Upper lobe of left lung (tissue), 6 donors: ENCODE measurements around the gene LIPM. TPM values are rescaled to one million over a fixed set of nuclear protein-coding genes. Genes with fewer than 3 reads are reported as not detected.

ENCODE experiments used
- ATAC-seq, 2 donors: fragments of 200-7000 bp; cut with Tn5 transposase; one replicate each; pipeline ENCODE4 v1.9.1; 2022; ENCODE audit warnings: mild to moderate bottlenecking in 2 of 2, moderate library complexity in 2 of 2; ENCODE audit not compliant: low FRiP score in 2 of 2
- DNase-seq, 2 donors: peaks; one replicate each; pipeline ENCODE4 v3.0.0-alpha.2; 2019 to 2020
- H3K27ac ChIP-seq, 4 donors: fragments of 200-600 bp; sonication (generic); one replicate each; pipeline ENCODE4 v1.5.1; 2016 to 2019
- H3K27me3 ChIP-seq, 4 donors: fragments of 200-600 bp; sonication (generic); one replicate each; pipeline ENCODE4 v1.5.1; 2017 to 2019
- H3K36me3 ChIP-seq, 4 donors: fragments of 200-600 bp; sonication (generic); one replicate each; pipeline ENCODE4 v1.5.1; 2016 to 2019
- H3K4me1 ChIP-seq, 4 donors: fragments of 200-600 bp; sonication (generic); one replicate each; pipeline ENCODE4 v1.5.1; 2018 to 2019
- H3K4me3 ChIP-seq, 4 donors: fragments of 200-600 bp; sonication (generic); one replicate each; pipeline ENCODE4 v1.5.1; 2017 to 2019; ENCODE audit warnings: mild to moderate bottlenecking in 2 of 4, moderate library complexity in 1 of 4
- H3K9me3 ChIP-seq, 4 donors: fragments of 200-600 bp; sonication (generic); one replicate each; pipeline ENCODE4 v1.5.1; 2018 to 2019
- CTCF ChIP-seq, 6 experiments: fragments of 450-650 bp in 4 of 6; fragments of 200-600 bp in 2 of 6; sonication (generic) in 2 of 6; IDR thresholded peaks; one replicate each; pipeline ENCODE4 v1.5.1; 2016 to 2019; ENCODE audit warnings: antibody characterized with exemption in 6 of 6
- EP300 ChIP-seq, 4 donors: sonication (generic); formaldehyde crosslinking; IDR thresholded peaks; one replicate each; pipeline ENCODE4 v1.5.1; 2017; ENCODE audit warnings: antibody characterized with exemption in 4 of 4, control low read depth in 2 of 4
- POLR2A ChIP-seq, 4 donors: fragments of 450-650 bp; IDR thresholded peaks; one replicate each; pipeline ENCODE4 v1.5.1; 2016 to 2017; ENCODE audit warnings: antibody characterized with exemption in 4 of 4, mild to moderate bottlenecking in 2 of 4
- POLR2AphosphoS5 ChIP-seq, 2 donors: sonication (generic); formaldehyde crosslinking; IDR thresholded peaks; one replicate each; pipeline ENCODE4 v1.5.1; 2017; ENCODE audit warnings: antibody characterized with exemption in 2 of 2
- WGBS, 2 donors: methylation state at CpG; one replicate each; pipeline ENCODE4 v1.1.5; 2017 to 2018; 5-methylcytosine and 5-hydroxymethylcytosine counted together
- total RNA-seq, 6 donors: library from RNA; depleted of rRNA in 4 of 6; stranded (reverse); fragments of >200 nt in 4 of 6; gene quantifications; one replicate each; pipeline versions ENCODE4 v1.1.0 to v1.2.1, GENCODE V29; 2016 to 2021
- donor health status: DM: no; HTN: no; CAD: no; lungs with moderate emphysema.
- donor health status: DM: no; HTN: yes; CAD: no; lungs with severe emphysema.

The LIPM gene
- not detected for total RNA-seq

- Histone ChIP-seq H3K4me1 (no peaks in the 10 kb centered on the region), H3K36me3 (no peaks in the 10 kb centered on the region), H3K4me3 (no peak within 1 kb of the TSS), H3K27me3 (no peaks in the 10 kb centered on the region), H3K27ac (no peak within 1 kb of the TSS), H3K9me3 (no peaks in the 10 kb centered on the region)
- DNase-seq (no peak), ATAC-seq (no peak)
- WGBS, 2 donors = 66 to 67% methylated on average over 2 of the region's 2 CpGs
- no peak for TF ChIP-seq POLR2A (IDR thresholded peaks at IDR 0.05)
- no peak for TF ChIP-seq CTCF (IDR thresholded peaks at IDR 0.05)
- no peak for TF ChIP-seq POLR2AphosphoS5 (IDR thresholded peaks at IDR 0.05)
- no peak for TF ChIP-seq EP300 (IDR thresholded peaks at IDR 0.05)
Observed at GRCh38 chr10:88802523-88803285, at the start of gene LIPM. TSS of gene LIPM (plus strand) at chr10:88802730. CDS start at chr10:88802897, 167 bp downstream.

- no peak for ATAC-seq
- H3K27me3 ChIP-seq = no peaks in the 10 kb centered on the region
- DNase-seq = no peak
- TF ChIP-seq POLR2A (IDR thresholded peaks at IDR 0.05) (no peak), POLR2AphosphoS5 (IDR thresholded peaks at IDR 0.05) (no peak), EP300 (IDR thresholded peaks at IDR 0.05) (no peak), CTCF (IDR thresholded peaks at IDR 0.05) (no peak)
- H3K4me3 ChIP-seq = no peak overlapping the region
- no peaks in the 10 kb centered on the region for H3K36me3 ChIP-seq
- no peaks in the 10 kb centered on the region for H3K9me3 ChIP-seq
- H3K4me1 ChIP-seq = no peaks in the 10 kb centered on the region
- H3K27ac ChIP-seq = no peak overlapping the region
Observed at GRCh38 chr10:88754287-88754686, 48.2 kb upstream of the LIPM start.

- Histone ChIP-seq H3K27me3 (no peaks in the 10 kb centered on the region), H3K9me3 (no peaks in the 10 kb centered on the region), H3K4me1 (no peaks in the 10 kb centered on the region), H3K4me3 (no peak overlapping the region), H3K36me3 (no peaks in the 10 kb centered on the region), H3K27ac (no peak overlapping the region)
- WGBS, 2 donors = 45 to 51% methylated on average over 3 of the region's 3 CpGs
- DNase-seq (no peak), ATAC-seq (no peak)
- TF ChIP-seq EP300 (IDR thresholded peaks at IDR 0.05) (no peak), POLR2AphosphoS5 (IDR thresholded peaks at IDR 0.05) (no peak)
Observed at GRCh38 chr10:88755753-88756152, 46.8 kb upstream of the LIPM start.

- H3K27ac ChIP-seq = no peak overlapping the region
- H3K4me3 ChIP-seq = no peak overlapping the region
- 0 to 63% methylated on average over 1 of the region's 1 CpG for WGBS, 2 donors
- no peaks in the 10 kb centered on the region for H3K9me3 ChIP-seq
- H3K36me3 ChIP-seq = no peaks in the 10 kb centered on the region
- no peaks in the 10 kb centered on the region for H3K4me1 ChIP-seq
- no peaks in the 10 kb centered on the region for H3K27me3 ChIP-seq
- TF ChIP-seq POLR2AphosphoS5 (IDR thresholded peaks at IDR 0.05) (no peak), EP300 (IDR thresholded peaks at IDR 0.05) (no peak), CTCF (IDR thresholded peaks at IDR 0.05) (no peak), POLR2A (IDR thresholded peaks at IDR 0.05) (no peak)
- DNase-seq (no peak), ATAC-seq (no peak)
Observed at GRCh38 chr10:88756660-88757059, 45.9 kb upstream of the LIPM start.

GRCh38 chr10:88759366-88760101 is 43.0 kb upstream of the LIPM start, which contains the start of gene LIPN:
TSS of gene LIPN (plus strand) at chr10:88760020. CDS start at chr10:88761406, 1,386 bp downstream.
- peak; percentile 78 to 91 for ATAC-seq

More at GRCh38 chr10:88759366-88760101, 43.0 kb upstream of the LIPM start, which contains the start of gene LIPN:
- H3K4me3 ChIP-seq = no peak within 1 kb of the TSS
- 70 to 76% methylated on average over 7 of the region's 7 CpGs for WGBS, 2 donors
- no peaks in the 10 kb centered on the region for H3K27me3 ChIP-seq
- peak in 1 of 2 donors; percentile 56 for DNase-seq
- no peaks in the 10 kb centered on the region for H3K9me3 ChIP-seq
- no peaks in the 10 kb centered on the region for H3K36me3 ChIP-seq
- peak in 1 of 4 donors; percentile 28 for TF ChIP-seq POLR2A (IDR thresholded peaks at IDR 0.05)
- no peak for TF ChIP-seq CTCF (IDR thresholded peaks at IDR 0.05)
- peak; percentile 50 to 84 for TF ChIP-seq POLR2AphosphoS5 (IDR thresholded peaks at IDR 0.05)
- peak; percentile 67 to 81 (median 70) for TF ChIP-seq EP300 (IDR thresholded peaks at IDR 0.05)
- no peaks in the 10 kb centered on the region for H3K4me1 ChIP-seq
- peak within 1 kb of the TSS; percentile 49 to 70 (median 52) for H3K27ac ChIP-seq
